Spleen (tissue), 7 donors: ENCODE results near the gene TBC1D22A.

ENCODE experiments used
- CTCF ChIP-seq, 11 experiments: fragments of 200-600 bp in 7 of 11; fragments of 450-650 bp in 4 of 11; sonication (generic) in 4 of 11; IDR thresholded peaks in 8 of 11; conservative IDR thresholded peaks in 3 of 11; 1 replicate in 7 of 11; 2 replicates in 4 of 11; pipeline versions ENCODE4 v1.4.0 to v1.8.0; 2016 to 2021; ENCODE audit warnings: antibody characterized with exemption in 11 of 11, inconsistent platforms in 4 of 11, mild to moderate bottlenecking in 1 of 11
- POLR2AphosphoS5 ChIP-seq, 3 donors: sonication (generic); formaldehyde crosslinking; IDR thresholded peaks; one replicate each; pipeline ENCODE4 v1.5.1; 2017; ENCODE audit warnings: antibody characterized with exemption in 3 of 3
- donor health status: DM: no; HTN: no; CAD: no; lungs with moderate emphysema.
- donor health status: DM: no; HTN: no; CAD: no.
- donor health status: DM: no; HTN: no; CAD: no.

GRCh38 chr22:47130883-47131631, 368.6 kb downstream of the TBC1D22A start:
- TF ChIP-seq CTCF (IDR thresholded peaks at IDR 0.05 in 8 of 11, conservative IDR thresholded peaks at IDR 0.05 in 3 of 11), result no peak
- TF ChIP-seq POLR2AphosphoS5 (IDR thresholded peaks at IDR 0.05), result no peak
